Measurements from ENCODE around the gene POLR1D.

GRCh38 chr13:27624071-27624470 is 2.4 kb downstream of the POLR1D start:
- TF ChIP-seq CTCF (IDR thresholded peaks at IDR 0.05; ENCODE audit: low read length): no peak
- TF ChIP-seq EZH2 (IDR thresholded peaks at IDR 0.05; ENCODE audit: borderline replicate concordance, low read length): no peak
